Anterior cingulate cortex (tissue), 58 donors: Measurements from ENCODE around the gene KCTD5.
"Not testable (repeated sequence)": the region's sequence is repeated elsewhere in the genome, so short reads cannot be mapped to it uniquely, and the experiment has no call there.

Experiments
- DNase-seq, 58 donors: peaks; one replicate each; lab custom pipeline; 2025; lab: John Stamatoyannopoulos, UW

KCTD5 gene

GRCh38 chr16:2682209-2683021 is at the start of gene KCTD5:
Gene KCTD5 (plus strand): TSS chr16:2682523. CDS start chr16:2682549, 26 bp downstream.
- peak; percentile 84 to 99 (median 96) for DNase-seq

GRCh38 chr16:2639071-2639721 is 43.1 kb upstream of the KCTD5 start:
- DNase-seq: not testable (repeated sequence)

- not testable (repeated sequence) for DNase-seq
Observed at GRCh38 chr16:2639722-2640072, 42.6 kb upstream of the KCTD5 start.

DNA sequence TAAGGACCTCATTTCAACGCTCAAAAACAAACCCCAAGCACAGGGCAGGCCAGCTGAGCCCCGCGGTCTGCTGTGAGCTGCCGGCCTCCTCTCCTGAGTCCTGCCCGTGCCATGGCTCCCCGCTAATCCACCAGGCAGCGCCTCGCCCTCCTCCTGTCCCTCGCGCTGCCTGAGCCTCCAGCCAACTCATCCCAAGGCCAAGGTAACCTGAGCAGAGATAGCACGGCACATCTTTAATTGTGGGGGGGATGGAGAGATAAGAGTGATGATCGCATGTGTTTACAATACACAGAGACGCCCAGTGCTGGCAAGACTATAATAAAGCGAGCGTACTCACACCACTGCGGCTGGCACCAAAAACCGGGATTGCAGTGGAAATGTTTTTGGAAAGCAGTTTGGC is 39.8 kb upstream of the KCTD5 start:
- DNase-seq: not testable (repeated sequence)

GRCh38 chr16:2644754-2645453 is 37.4 kb upstream of the KCTD5 start:
- DNase-seq: not testable (repeated sequence)

- not testable (repeated sequence) for DNase-seq
Observed at GRCh38 chr16:2651268-2651871, 31.0 kb upstream of the KCTD5 start.

- not testable (repeated sequence) for DNase-seq
Observed at GRCh38 chr16:2653915-2654314, 28.4 kb upstream of the KCTD5 start.

- not testable (repeated sequence) for DNase-seq
Observed at GRCh38 chr16:2654949-2655348, 27.4 kb upstream of the KCTD5 start.

GRCh38 chr16:2656985-2657384 is 25.3 kb upstream of the KCTD5 start:
- DNase-seq: no peak

- DNase-seq: not testable (repeated sequence)
Observed at GRCh38 chr16:2657803-2658202, 24.5 kb upstream of the KCTD5 start.

GRCh38 chr16:2659560-2659959 is 22.8 kb upstream of the KCTD5 start:
- not testable (repeated sequence) for DNase-seq

DNA sequence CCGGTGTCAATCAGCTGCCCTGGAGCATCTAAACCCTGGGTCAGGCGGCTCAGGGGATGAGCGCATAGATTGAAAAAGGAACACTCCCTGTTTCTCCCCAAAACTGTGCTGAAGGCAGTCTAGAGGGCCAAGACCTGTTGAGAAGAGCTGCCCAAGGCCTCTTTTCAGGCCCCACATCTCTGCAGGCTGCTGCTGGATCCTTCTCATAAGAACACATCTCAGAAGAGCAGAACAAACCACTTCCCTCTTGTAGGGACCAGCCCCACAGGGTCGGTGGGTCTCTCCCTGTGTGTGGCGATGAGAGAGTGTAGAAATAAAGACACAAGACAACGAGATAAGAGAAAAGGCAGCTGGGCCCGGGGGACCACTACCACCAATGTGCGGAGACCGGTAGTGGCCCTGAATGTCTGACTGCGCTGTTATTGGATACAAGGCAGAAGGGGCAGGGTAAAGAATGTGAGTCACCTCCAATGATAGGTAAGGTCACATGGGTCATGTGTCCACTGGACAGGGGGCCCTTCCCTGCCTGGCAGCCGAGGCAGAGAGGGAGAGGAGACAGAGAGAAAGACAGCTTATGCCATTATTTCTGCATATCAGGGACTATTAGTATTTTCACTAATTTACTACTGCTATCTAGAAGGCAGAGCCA is 22.2 kb upstream of the KCTD5 start:
- not testable (repeated sequence) for DNase-seq

DNA sequence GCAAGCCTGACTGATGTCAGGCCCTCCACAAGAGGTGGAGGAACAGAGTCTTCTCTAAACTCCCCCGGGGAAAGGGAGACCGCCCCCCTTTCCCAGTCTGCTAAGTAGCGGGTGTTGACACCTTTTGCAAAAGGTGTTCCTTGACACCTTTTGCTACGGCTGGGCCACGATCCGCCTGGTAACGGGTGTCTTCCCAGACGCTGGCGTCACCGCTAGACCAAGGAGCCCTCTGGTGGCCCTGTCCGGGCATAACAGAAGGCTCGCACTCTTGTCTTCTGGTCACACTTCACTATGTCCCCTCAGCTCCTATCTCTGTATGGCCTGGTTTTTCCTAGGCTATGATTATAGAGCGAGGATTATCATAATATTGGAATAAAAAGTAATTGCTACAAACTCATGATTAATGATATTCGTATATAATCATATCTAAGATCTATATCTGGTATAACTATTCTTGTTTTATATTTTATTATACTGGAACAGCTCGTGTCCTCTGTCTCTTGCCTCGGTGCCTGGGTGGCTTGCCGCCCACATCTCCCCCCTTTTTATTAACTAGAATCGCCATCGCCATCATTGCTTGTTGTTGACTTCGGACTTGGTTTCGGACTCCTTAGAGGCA is 21.5 kb upstream of the KCTD5 start:
- peak in 17 of 58 donors; percentile 1 to 45 (median 11) for DNase-seq

DNA sequence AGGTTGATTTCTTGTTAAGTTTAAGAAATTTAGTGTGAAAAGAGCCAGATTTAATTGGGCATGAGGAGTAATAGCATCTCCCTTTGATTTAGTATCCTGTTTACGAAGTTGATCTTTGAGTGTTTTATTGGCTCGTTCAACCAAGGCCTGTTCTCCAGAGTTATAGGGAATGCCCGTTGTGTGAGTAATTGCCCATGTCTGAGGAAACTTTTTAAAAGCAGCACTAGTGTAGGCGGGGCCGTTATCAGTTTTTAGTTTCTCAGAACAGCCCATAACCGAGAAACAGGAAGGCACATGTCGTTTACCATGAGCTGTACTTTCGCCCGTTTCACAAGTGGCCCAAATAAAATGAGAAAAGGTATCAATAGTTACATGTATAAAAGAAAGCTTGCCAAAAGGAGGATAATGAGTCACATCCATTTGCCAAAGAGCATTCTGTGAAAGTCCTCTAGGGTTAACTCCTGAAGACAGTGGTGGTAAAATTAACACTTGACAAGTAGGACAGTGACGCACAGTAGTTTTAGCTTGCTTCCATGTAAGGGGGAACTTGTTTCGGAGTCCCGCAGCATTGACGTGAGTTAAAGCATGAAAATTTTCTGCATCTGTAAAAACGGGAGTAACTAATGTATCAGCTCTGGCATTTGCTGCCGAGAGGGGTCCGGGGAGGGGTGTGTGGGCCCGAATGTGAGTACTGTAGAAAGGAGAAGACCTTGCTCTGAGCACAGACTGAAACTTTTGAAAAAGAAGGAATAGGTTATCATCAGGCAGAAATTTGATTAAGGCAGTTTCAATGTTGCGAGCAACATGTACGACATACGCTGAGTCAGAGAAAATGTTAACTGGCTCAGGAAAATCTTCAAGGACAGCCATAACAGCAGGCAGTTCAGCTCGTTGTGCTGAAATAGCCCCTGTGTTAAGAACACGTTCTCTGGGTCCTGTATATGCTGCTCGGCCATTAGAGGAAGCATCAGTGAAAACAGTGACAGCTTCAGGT is 18.5 kb upstream of the KCTD5 start:
- no peak for DNase-seq

GRCh38 chr16:2664574-2664982 is 17.7 kb upstream of the KCTD5 start:
- DNase-seq: no peak

GRCh38 chr16:2666671-2667070 is 15.7 kb upstream of the KCTD5 start:
- not testable (repeated sequence) for DNase-seq

DNA sequence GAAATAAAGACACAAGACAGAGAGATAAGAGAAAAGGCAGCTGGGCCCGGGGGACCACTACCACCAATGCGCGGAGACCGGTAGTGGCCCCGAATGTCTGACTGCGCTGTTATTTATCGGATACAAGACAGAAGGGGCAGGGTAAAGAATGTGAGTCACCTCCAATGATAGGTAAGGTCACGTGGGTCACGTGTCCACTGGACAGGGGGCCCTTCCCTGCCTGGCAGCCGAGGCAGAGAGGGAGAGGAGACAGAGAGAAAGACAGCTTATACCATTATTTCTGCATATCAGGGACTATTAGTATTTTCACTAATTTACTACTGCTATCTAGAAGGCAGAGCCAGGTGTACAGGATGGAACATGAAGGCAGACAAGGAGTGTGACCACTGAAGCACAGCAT is 12.7 kb upstream of the KCTD5 start:
- DNase-seq: not testable (repeated sequence)

DNA sequence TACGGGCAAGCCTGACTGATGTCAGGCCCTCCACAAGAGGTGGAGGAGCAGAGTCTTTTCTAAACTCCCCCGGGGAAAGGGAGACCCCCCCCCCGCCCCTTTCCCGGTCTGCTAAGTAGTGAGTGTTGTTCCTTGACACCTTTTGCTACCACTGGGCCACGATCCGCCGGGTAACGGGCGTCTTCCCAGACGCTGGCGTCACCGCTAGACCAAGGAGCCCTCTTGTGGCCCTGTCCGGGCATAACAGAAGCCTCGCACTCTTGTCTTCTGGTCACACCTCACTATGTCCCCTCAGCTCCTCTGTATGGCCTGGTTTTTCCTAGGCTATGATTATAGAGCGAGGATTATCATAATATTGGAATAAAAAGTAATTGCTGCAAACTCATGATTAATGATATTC is 12.3 kb upstream of the KCTD5 start:
- DNase-seq: peak in 41 of 58 donors; percentile 7 to 85 (median 50)
